HTR-8/SVneo (cell line): Measurements from ENCODE around the gene HIPK3.

Source experiments
- DNase-seq: peaks from one replicate; pipeline ENCODE4 v3.0.0; 2011; ENCODE audit warnings: low spot score, mixed read lengths; ENCODE audit not compliant: insufficient read length
- FAIRE-seq: peaks from 2 replicates; lab custom pipeline; 2011; peaks lifted over from hg19 to GRCh38; lab: Jason Lieb, UNC

Gene HIPK3

DNA sequence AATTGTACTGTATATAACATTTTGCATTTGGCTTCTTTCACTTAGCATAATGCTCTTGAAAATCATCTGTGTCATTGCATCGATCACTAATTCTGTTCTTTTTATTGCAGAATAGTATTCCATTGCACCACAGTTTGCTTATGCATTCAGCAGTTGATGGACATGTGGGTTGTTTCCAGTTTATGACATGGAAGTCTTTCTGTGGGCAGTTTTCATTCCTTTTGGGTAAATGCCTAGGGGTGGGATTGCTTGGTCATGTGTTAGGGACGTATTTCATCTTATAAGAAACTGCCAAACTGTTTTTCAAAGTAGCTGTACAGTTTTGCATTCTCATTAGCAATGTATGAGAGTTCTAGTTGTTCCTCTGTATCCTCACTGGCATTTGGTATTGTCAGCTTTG is 127.0 kb downstream of the HIPK3 start:
- FAIRE-seq (no peak), DNase-seq (no peak)

DNA sequence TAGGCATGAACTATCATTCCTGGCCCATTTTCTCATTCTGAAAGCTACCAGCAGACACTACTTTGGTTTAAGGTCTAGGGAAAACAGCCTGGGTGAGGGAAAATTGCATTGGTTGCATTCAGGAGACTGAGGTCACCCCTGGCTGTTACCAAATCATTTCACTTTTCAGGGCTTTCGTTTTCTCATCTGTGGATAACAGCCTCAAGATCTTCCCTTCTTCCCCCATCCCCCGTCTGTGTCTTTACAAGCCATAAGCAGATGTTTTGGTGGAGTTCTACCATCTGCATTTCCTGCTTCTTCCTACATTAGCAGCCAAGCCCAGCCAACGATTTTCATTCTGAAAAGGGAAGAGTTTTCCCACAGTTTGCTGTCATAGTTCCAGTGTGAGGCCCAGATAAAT is 130.4 kb downstream of the HIPK3 start:
- DNase-seq (no peak), FAIRE-seq (no peak)

- FAIRE-seq (no peak), DNase-seq (no peak)
Observed at GRCh38 chr11:33387996-33388395, 130.8 kb downstream of the HIPK3 start.

DNA sequence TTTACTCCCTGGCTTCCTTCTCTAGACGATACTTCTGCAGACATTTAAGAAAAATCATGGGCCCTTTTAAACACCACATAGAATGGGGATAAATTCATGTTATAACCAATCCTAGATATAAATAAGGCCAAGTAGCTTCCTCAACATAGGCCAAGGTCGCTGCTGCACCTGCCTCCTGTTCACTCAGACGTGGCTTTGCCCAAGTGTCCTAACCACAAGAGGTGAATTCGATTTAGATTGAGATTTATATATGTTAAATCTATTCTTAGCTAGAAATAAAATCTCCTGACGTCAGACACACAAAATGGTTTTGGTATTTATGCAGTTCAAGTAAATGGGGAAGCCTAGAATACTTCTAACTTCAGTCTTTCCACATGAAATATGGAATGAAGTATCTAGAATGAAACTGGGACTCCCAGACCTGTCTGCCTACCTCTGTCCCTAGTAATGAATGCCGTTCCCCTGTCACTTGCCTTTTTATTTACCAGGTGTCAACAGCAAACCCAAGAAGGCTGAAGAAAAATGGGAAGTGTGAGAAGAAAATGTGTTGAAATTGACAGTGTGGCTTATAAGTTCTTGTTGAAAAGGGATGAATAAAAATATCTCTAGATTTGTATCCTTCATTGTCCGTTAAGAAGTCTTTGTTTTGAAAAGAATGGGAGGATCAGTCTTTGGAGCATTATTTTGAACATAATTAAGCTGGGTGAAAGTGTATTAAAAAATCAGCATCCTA is 131.8 kb downstream of the HIPK3 start:
- DNase-seq (no peak), FAIRE-seq (no peak)

- FAIRE-seq (no peak), DNase-seq (no peak)
Observed at GRCh38 chr11:33389635-33390034, 132.5 kb downstream of the HIPK3 start.

DNA sequence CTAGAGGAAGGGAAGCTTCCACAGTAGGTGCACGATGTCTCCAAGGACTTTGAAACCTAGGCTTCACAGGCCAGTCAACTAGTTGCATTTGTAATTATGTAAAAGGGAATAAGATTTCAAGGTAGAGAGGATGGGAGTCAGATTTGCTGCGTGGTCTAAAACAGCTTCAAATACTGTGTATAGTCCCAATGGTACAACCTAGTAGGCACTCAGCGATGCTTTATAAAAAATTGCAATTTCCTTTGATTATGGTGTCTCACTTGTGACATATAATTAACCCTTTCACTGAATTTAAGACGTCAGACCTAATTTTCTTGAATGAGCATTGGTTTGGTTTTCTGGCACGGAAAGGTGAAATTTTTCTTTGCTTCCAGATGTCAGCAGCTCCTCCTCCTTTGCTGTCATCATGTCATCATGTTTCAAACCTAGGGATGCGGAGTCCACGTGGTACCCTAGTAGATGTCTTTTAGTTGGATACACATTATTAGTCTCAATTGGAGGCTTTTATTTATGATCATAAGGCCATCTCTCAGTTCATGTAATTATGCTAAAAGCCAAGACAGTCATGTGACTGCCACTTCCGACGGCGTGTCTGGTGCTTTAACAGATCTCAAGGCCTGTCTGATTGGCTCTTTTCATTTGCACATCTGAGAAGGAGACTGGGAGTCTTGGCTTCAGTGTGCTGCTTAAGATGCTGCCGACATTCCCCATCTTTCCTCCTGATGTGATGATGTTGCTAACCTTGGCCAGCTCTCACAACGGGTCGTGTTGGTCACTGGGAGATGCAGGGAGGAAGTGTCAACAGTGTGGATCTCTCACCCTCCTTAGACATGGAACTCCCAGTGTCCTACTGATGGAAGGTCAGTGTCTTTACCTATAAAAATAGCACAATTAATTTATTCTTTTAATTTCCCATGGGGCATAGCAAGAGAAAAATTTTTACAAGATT is 134.0 kb downstream of the HIPK3 start:
- no peak for FAIRE-seq
- DNase-seq = no peak

- DNase-seq = no peak
- FAIRE-seq = no peak
Observed at GRCh38 chr11:33391893-33392251, 134.7 kb downstream of the HIPK3 start.

- DNase-seq (no peak), FAIRE-seq (no peak)
Observed at GRCh38 chr11:33394431-33395109, 137.4 kb downstream of the HIPK3 start.

DNA sequence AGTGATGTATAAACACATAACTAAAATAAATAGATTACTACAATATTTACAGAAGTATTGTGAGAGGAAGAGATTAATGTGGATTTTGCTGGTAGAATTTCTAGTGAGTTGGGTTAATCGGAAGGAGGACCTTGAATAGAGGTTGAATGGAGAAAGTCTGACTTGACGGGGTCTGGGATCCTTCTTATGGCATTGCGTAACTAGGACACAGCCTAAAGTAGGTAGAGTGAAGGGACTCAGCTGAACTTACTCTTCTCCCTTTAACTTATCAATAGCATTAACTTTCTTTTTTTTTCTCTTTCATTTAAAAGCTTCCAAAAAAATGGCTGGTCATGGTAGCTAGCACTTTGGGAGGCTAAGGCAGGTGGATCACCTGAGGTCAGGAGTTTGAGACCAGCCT is 139.2 kb downstream of the HIPK3 start:
- DNase-seq = no peak
- FAIRE-seq = no peak

GRCh38 chr11:33399421-33399820 is 142.2 kb downstream of the HIPK3 start:
- no peak for DNase-seq
- FAIRE-seq = no peak

DNA sequence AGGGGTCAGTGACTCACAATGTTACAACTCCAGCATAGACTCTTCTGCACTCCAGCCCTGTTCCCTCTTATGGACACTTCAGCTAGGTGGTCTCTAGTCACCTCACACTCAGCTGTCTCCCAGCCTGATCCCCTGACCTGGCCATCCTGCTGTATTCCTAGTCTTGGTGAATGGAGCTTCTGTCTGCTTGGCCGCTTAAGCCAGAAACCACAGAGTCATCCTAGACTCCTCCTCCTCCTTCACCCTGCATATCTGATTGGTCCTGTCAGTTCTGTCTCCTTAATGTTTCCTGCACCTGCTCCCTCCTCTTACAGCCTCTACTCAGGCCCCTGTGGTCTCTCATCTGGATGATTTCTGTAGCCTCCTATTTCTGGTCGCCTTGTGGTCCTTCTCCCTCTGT is 144.9 kb downstream of the HIPK3 start:
- DNase-seq = no peak
- no peak for FAIRE-seq

DNA sequence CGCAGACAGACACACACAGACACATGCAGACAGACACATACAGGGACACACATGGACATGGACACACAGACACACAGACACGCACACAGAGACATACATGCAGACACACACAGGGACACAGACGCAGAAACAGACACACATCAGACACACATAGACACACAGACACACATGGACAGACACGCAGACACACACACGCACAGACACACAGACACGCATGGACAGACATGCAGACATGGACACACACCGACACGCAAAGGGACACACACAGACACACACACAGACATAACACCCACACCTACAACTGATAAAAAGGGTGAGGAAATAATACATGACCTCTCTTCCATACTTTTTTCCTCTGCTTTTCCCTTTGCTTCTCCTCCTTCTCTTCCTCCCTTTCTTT is 146.2 kb downstream of the HIPK3 start:
- FAIRE-seq = peak; percentile 92
- DNase-seq = no peak

GRCh38 chr11:33405834-33406602 is 148.8 kb downstream of the HIPK3 start:
- FAIRE-seq (no peak), DNase-seq (no peak)
